ENCODE measurements around the gene APOBEC4.

GRCh38 chr1:183609313-183609712 is 43.8 kb downstream of the APOBEC4 start:
- TF ChIP-seq, protein P1, sequence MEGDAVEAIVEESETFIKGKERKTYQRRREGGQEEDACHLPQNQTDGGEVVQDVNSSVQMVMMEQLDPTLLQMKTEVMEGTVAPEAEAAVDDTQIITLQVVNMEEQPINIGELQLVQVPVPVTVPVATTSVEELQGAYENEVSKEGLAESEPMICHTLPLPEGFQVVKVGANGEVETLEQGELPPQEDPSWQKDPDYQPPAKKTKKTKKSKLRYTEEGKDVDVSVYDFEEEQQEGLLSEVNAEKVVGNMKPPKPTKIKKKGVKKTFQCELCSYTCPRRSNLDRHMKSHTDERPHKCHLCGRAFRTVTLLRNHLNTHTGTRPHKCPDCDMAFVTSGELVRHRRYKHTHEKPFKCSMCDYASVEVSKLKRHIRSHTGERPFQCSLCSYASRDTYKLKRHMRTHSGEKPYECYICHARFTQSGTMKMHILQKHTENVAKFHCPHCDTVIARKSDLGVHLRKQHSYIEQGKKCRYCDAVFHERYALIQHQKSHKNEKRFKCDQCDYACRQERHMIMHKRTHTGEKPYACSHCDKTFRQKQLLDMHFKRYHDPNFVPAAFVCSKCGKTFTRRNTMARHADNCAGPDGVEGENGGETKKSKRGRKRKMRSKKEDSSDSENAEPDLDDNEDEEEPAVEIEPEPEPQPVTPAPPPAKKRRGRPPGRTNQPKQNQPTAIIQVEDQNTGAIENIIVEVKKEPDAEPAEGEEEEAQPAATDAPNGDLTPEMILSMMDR (IDR thresholded peaks at IDR 0.05; ENCODE audit: low read depth, low read length), result peak; percentile 83
- no peak for TF ChIP-seq EZH2phosphoT487 (IDR thresholded peaks at IDR 0.05; ENCODE audit: low read depth)
